K562 (cell line): ENCODE measurements around the gene SREBF1. TPM values are rescaled to one million over a fixed set of nuclear protein-coding genes. Genes with fewer than 3 reads are reported as not detected.

Experiments
- E2F3 ChIP-seq: fragments of 250-450 bp; sonication (Bioruptor Pico); IDR thresholded peaks from 2 replicates; pipeline ENCODE4 v1.4.0; 2020; ENCODE audit warnings: mild to moderate bottlenecking
- GTF2A2 ChIP-seq: IDR thresholded peaks from 2 replicates; pipeline ENCODE4 v1.6.1; 2016; ENCODE audit warnings: mild to moderate bottlenecking, missing genetic modification characterization, missing compliant biosample characterization
- HCFC1 ChIP-seq: IDR thresholded peaks from 2 replicates; pipeline ENCODE4 v1.6.1; 2012; ENCODE audit warnings: low read depth, low read length, improper control_type of control experiment
- KDM4B ChIP-seq, 2 experiments: fragments of 450-650 bp in 1 of 2; sonication (generic) in 1 of 2; IDR thresholded peaks; 2 replicates each; pipeline ENCODE4 v1.6.1; 2016 to 2017; ENCODE audit warnings: borderline replicate concordance in 2 of 2, antibody characterized with exemption in 1 of 2, low read depth in 1 of 2, mild to moderate bottlenecking in 1 of 2
- KHSRP ChIP-seq: fragments of 450-650 bp; IDR thresholded peaks from 2 replicates; pipeline ENCODE4 v1.6.1; 2017
- MTA3 ChIP-seq: fragments of 450-650 bp; formaldehyde crosslinking; IDR thresholded peaks from 2 replicates; pipeline ENCODE4 v1.6.1; 2017; ENCODE audit warnings: mild to moderate bottlenecking, borderline replicate concordance
- MYC ChIP-seq, 2 experiments: fragments of 250-450 bp in 1 of 2; sonication (Bioruptor Pico) in 1 of 2; IDR thresholded peaks; 2 replicates each; pipeline versions ENCODE4 v1.5.1 to v1.6.1; 2012 to 2021; ENCODE audit warnings: low read depth in 2 of 2, borderline replicate concordance in 1 of 2, improper control_type of control experiment in 1 of 2, low read length in 1 of 2, mild to moderate bottlenecking in 1 of 2, moderate library complexity in 1 of 2
- NR2F6 ChIP-seq: fragments of 450-650 bp; formaldehyde crosslinking; IDR thresholded peaks from 2 replicates; pipeline ENCODE4 v1.4.0; 2020; ENCODE audit warnings: mild to moderate bottlenecking
- SMAD1 ChIP-seq: fragments of 150-350 bp; IDR thresholded peaks from 2 replicates; pipeline ENCODE4 v1.6.1; 2014; ENCODE audit warnings: low read length, low read depth; ENCODE audit not compliant: partially characterized antibody
- ZNF592 ChIP-seq: fragments of 450-650 bp; IDR thresholded peaks from 2 replicates; pipeline ENCODE4 v1.6.1; 2017; ENCODE audit warnings: antibody characterized with exemption, mild to moderate bottlenecking
- polyA plus RNA-seq, 8 experiments: library from polyadenylated mRNA; depleted of rRNA in 4 of 8; stranded (reverse) in 5 of 8; unstranded in 3 of 8; fragments of >200 nt; fragmentation: Nextera tagmentation in 2 of 8; fragmentation: Illumina TruSeq in 1 of 8; extraction: Ambion mirVana in 2 of 8; extraction: Trizol in 1 of 8; gene quantifications; 2 replicates each; pipeline versions ENCODE4 v1.2.1 to v1.2.3, GENCODE V29; 2011 to 2014; ENCODE audit warnings: inconsistent platforms in 1 of 8, missing spikeins in 1 of 8
- total RNA-seq, 7 experiments: library from RNA; depleted of rRNA in 6 of 7; stranded (reverse); fragments of >200 nt in 6 of 7; fragmentation: Illumina TruSeq in 2 of 7; extraction: Trizol in 2 of 7; gene quantifications; 2 replicates each; pipeline versions ENCODE4 v1.2.1 to v1.2.3, GENCODE V29; 2011 to 2021; ENCODE audit warnings: low replicate concordance in 1 of 7
- TF ChIP-seq, protein P1 (sequence below): fragments of 450-650 bp; IDR thresholded peaks from 2 replicates; pipeline ENCODE4 v1.6.1; 2016; ENCODE audit warnings: mild to moderate bottlenecking, moderate library complexity

SREBF1 gene
- total and polyA plus RNA-seq, 9 of the 15 experiments (the other 6 are each of a cell fraction or from before 2014, with no cell fraction given), result 1.6 to 169 (median 69.4) TPM

DNA sequence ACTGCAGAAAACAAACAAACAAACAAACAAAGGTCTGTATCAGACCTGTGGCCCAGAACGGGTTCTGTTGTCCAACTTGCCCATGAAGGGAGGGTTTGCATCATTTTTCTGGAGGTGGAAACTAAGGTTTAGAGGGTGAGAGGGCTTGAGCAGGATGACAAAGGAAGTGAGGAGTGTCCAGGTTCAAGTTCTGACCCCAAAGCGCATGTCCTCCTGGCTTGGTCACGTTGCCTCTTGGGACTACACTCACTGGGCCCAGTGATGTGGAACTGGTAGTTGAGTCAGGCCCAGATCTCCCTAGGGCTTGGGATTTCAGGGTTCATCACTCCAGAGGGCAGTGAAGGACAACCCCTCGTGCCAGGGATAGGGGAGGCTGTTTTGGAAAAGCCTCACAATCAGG is 1.8 kb downstream of the SREBF1 start (continued):
- TF ChIP-seq, protein P1, sequence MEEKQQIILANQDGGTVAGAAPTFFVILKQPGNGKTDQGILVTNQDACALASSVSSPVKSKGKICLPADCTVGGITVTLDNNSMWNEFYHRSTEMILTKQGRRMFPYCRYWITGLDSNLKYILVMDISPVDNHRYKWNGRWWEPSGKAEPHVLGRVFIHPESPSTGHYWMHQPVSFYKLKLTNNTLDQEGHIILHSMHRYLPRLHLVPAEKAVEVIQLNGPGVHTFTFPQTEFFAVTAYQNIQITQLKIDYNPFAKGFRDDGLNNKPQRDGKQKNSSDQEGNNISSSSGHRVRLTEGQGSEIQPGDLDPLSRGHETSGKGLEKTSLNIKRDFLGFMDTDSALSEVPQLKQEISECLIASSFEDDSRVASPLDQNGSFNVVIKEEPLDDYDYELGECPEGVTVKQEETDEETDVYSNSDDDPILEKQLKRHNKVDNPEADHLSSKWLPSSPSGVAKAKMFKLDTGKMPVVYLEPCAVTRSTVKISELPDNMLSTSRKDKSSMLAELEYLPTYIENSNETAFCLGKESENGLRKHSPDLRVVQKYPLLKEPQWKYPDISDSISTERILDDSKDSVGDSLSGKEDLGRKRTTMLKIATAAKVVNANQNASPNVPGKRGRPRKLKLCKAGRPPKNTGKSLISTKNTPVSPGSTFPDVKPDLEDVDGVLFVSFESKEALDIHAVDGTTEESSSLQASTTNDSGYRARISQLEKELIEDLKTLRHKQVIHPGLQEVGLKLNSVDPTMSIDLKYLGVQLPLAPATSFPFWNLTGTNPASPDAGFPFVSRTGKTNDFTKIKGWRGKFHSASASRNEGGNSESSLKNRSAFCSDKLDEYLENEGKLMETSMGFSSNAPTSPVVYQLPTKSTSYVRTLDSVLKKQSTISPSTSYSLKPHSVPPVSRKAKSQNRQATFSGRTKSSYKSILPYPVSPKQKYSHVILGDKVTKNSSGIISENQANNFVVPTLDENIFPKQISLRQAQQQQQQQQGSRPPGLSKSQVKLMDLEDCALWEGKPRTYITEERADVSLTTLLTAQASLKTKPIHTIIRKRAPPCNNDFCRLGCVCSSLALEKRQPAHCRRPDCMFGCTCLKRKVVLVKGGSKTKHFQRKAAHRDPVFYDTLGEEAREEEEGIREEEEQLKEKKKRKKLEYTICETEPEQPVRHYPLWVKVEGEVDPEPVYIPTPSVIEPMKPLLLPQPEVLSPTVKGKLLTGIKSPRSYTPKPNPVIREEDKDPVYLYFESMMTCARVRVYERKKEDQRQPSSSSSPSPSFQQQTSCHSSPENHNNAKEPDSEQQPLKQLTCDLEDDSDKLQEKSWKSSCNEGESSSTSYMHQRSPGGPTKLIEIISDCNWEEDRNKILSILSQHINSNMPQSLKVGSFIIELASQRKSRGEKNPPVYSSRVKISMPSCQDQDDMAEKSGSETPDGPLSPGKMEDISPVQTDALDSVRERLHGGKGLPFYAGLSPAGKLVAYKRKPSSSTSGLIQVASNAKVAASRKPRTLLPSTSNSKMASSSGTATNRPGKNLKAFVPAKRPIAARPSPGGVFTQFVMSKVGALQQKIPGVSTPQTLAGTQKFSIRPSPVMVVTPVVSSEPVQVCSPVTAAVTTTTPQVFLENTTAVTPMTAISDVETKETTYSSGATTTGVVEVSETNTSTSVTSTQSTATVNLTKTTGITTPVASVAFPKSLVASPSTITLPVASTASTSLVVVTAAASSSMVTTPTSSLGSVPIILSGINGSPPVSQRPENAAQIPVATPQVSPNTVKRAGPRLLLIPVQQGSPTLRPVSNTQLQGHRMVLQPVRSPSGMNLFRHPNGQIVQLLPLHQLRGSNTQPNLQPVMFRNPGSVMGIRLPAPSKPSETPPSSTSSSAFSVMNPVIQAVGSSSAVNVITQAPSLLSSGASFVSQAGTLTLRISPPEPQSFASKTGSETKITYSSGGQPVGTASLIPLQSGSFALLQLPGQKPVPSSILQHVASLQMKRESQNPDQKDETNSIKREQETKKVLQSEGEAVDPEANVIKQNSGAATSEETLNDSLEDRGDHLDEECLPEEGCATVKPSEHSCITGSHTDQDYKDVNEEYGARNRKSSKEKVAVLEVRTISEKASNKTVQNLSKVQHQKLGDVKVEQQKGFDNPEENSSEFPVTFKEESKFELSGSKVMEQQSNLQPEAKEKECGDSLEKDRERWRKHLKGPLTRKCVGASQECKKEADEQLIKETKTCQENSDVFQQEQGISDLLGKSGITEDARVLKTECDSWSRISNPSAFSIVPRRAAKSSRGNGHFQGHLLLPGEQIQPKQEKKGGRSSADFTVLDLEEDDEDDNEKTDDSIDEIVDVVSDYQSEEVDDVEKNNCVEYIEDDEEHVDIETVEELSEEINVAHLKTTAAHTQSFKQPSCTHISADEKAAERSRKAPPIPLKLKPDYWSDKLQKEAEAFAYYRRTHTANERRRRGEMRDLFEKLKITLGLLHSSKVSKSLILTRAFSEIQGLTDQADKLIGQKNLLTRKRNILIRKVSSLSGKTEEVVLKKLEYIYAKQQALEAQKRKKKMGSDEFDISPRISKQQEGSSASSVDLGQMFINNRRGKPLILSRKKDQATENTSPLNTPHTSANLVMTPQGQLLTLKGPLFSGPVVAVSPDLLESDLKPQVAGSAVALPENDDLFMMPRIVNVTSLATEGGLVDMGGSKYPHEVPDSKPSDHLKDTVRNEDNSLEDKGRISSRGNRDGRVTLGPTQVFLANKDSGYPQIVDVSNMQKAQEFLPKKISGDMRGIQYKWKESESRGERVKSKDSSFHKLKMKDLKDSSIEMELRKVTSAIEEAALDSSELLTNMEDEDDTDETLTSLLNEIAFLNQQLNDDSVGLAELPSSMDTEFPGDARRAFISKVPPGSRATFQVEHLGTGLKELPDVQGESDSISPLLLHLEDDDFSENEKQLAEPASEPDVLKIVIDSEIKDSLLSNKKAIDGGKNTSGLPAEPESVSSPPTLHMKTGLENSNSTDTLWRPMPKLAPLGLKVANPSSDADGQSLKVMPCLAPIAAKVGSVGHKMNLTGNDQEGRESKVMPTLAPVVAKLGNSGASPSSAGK, result peak; percentile 30; the same call in 1 of the 2 replicates
- no peak for TF ChIP-seq E2F3
- no peak for TF ChIP-seq NR2F6
- TF ChIP-seq SMAD1, result no peak
- no peak for TF ChIP-seq HCFC1
- no peak for TF ChIP-seq MTA3
- TF ChIP-seq KDM4B (IDR thresholded peaks at IDR 0.05; ENCODE audit: borderline replicate concordance in 2 of 2, low read depth in 1 of 2), result no peak
- no peak for TF ChIP-seq KHSRP
- peak; percentile 15; the same call in 1 of the 2 replicates for TF ChIP-seq ZNF592
- TF ChIP-seq MYC (IDR thresholded peaks at IDR 0.05; ENCODE audit: low read depth, low read length), result 0 out of 2 replicates have a peak, but pooled peaks have one; percentile 14
- TF ChIP-seq MYC (CRISPR knock-in tag; IDR thresholded peaks at IDR 0.05; ENCODE audit: borderline replicate concordance, low read depth), result no peak
- TF ChIP-seq GTF2A2 (tag), result no peak
